Measurements from ENCODE around the gene CLEC4A. TPM values are rescaled to one million over a fixed set of nuclear protein-coding genes. Genes with fewer than 3 reads are reported as not detected.
"Not testable (repeated sequence)": the region's sequence is repeated elsewhere in the genome, so short reads cannot be mapped to it uniquely, and the experiment has no call there.

CLEC4A gene
- total and polyA plus RNA-seq, 12 donors = 0.24 to 8.4 (median 1.8) TPM; not detected in 1

DNA sequence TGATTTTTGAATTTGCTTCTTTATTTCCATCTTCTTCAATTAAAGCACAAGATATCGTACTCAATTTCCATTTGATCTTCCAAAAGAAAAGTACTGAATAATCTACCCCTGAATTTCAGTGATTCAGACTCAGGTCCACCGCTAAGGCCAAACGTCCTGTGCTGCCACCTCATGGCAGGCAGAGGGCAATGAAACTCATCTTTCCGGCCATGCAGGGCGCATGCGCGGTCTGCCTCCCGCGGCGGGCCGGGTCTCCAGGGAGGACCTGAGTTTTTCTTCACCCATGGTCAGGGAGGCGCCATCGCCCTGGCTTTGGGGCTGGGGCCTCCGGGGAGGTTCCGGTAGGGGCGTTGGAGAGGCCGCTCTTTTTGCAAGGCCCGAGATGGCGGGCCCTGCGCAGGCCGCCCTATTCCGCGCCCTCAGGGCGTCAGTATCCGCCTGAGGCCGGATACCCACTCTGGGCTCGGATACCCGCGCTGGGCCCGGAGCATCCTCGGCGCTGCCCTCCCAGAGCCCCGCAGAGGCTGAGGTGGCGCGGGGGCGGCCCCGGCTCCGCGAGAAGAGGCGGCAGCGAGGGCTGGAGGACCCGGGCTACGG lies 56.7 kb downstream of the CLEC4A start:
- intact Hi-C loops (cut with DNase I); H3K4me1 ChIP-seq (replicated peaks in 1 of 2); H3K27me3 ChIP-seq; H3K9me3 ChIP-seq (replicated peaks in 1 of 3); H3K36me3 ChIP-seq (replicated peaks in 1 of 2): not testable (repeated sequence)
- peak; percentile 7 to 70 (median 47) for TF ChIP-seq CTCF (IDR thresholded peaks at IDR 0.05)
- peak; percentile 42 to 84 (median 72) for DNase-seq
- peak overlapping the region in 3 of 4 donors; percentile 68 to 92 (median 68) for H3K4me3 ChIP-seq
- peak overlapping the region in 2 of 5 donors; percentile 60 to 77 for H3K27ac ChIP-seq
- WGBS, 4 donors = 0 to 1% (median 1%) methylated on average over 16 to 41 of the region's 43 CpGs; no CpG with 5 or more reads in 1 of the 4 donors

GRCh38 chr12:8181271-8181670 lies 57.9 kb downstream of the CLEC4A start:
- H3K4me3 ChIP-seq; H3K9me3 ChIP-seq (replicated peaks in 1 of 3); DNase-seq; intact Hi-C loops (cut with DNase I); H3K4me1 ChIP-seq (replicated peaks in 1 of 2); H3K27me3 ChIP-seq; H3K27ac ChIP-seq; H3K36me3 ChIP-seq (replicated peaks in 1 of 2): not testable (repeated sequence)

GRCh38 chr12:8182923-8183322 lies 59.5 kb downstream of the CLEC4A start:
- H3K36me3 ChIP-seq (replicated peaks in 1 of 2); H3K27ac ChIP-seq; H3K4me1 ChIP-seq (replicated peaks in 1 of 2); H3K9me3 ChIP-seq (replicated peaks in 1 of 3); intact Hi-C loops (cut with DNase I); H3K4me3 ChIP-seq; DNase-seq; H3K27me3 ChIP-seq: not testable (repeated sequence)
- 92 to 98% (median 98%) methylated on average over 7 of the region's 7 CpGs for WGBS, 4 donors

GRCh38 chr12:8183346-8183745 lies 59.9 kb downstream of the CLEC4A start:
- DNase-seq; intact Hi-C loops (cut with DNase I); H3K9me3 ChIP-seq (replicated peaks in 1 of 3); H3K27ac ChIP-seq; H3K36me3 ChIP-seq (replicated peaks in 1 of 2); H3K4me1 ChIP-seq (replicated peaks in 1 of 2); H3K4me3 ChIP-seq; H3K27me3 ChIP-seq: not testable (repeated sequence)
- 96 to 100% (median 98%) methylated on average over 4 to 23 of the region's 23 CpGs for WGBS, 4 donors

DNA sequence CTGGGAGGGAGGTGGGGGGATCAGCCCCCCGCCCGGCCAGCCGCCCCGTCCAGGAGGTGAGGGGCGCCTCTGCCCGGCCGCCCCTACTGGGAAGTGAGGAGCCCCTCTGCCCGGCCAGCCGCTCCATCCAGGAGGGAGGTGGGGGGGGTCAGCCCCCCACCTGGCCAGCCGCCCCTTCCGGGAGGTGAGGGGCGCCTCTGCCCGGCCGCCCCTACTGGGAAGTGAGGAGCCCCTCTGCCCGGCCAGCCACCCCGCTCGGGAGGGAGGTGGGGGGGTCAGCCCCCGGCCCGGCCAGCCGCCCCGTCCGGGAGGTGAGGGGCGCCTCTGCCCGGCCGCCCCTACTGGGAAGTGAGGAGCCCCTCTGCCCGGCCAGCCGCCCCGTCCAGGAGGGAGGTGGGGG lies 60.8 kb downstream of the CLEC4A start:
- H3K36me3 ChIP-seq (replicated peaks in 1 of 2); H3K9me3 ChIP-seq (replicated peaks in 1 of 3); DNase-seq; H3K4me1 ChIP-seq (replicated peaks in 1 of 2); intact Hi-C loops (cut with DNase I); H3K4me3 ChIP-seq; H3K27me3 ChIP-seq; H3K27ac ChIP-seq: not testable (repeated sequence)
- WGBS, 4 donors = 94 to 100% methylated on average over 7 to 16 of the region's 28 CpGs; no CpG with 5 or more reads in 2 of the 4 donors

DNA sequence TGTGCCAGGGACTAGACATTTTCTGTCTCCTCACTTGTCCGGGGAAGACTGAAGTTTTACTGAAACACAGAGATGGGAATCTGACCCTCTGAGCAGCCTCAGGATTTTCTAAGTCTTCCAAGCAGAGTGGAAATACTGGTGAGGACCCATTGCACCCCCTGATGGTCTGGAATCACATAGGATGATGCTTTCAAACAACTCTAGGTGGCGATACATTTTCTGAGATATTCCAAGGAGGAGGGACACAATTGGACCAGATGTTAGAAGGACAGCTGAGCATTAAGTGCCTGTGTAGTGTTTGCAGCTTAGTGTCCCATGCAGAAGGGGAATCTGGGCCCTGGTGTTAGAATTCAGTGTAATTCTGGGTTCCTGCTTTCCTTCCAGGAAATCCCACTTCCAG lies 64.7 kb downstream of the CLEC4A start:
- H3K9me3 ChIP-seq (replicated peaks in 1 of 3); H3K27me3 ChIP-seq; H3K4me3 ChIP-seq; intact Hi-C loops (cut with DNase I); H3K27ac ChIP-seq; H3K4me1 ChIP-seq (replicated peaks in 1 of 2); H3K36me3 ChIP-seq (replicated peaks in 1 of 2); DNase-seq: not testable (repeated sequence)
- 69 to 86% (median 85%) methylated on average over 2 of the region's 2 CpGs for WGBS, 4 donors

Other genes starting within 250 kb of the CLEC4A start
- gene SLC2A3, start 187.4 kb upstream of the CLEC4A start, total RNA-seq = 10 to 100 TPM in 8 of 9 donors, 1 to 10 TPM in 1; 8.8 to 52.4 (median 28.4) TPM
- gene SLC2A3, start 187.4 kb upstream of the CLEC4A start, polyA plus RNA-seq = 10 to 100 TPM in 1 of 3 donors, 1 to 10 TPM in 2; 7.2 to 19.5 (median 8.2) TPM
- 10 to 100 TPM in 7 of 9 donors, 1 to 10 TPM in 2; 8.6 to 20.8 (median 14.4) TPM for gene FOXJ2, start 90.9 kb upstream of the CLEC4A start, total RNA-seq
- gene FOXJ2, start 90.9 kb upstream of the CLEC4A start, polyA plus RNA-seq = 10 to 100 TPM in 2 of 3 donors, 1 to 10 TPM in 1; 7.1 to 13.8 (median 11.7) TPM
- gene C3AR1, start 57.3 kb upstream of the CLEC4A start, total RNA-seq = 10 to 100 TPM in 7 of 9 donors, 1 to 10 TPM in 2; 3.3 to 40.3 (median 25.9) TPM
- gene C3AR1, start 57.3 kb upstream of the CLEC4A start, polyA plus RNA-seq = 10 to 100 TPM in 1 of 3 donors, 1 to 10 TPM in 2; 5.9 to 15.7 (median 9.3) TPM
- gene NECAP1, start 41.3 kb upstream of the CLEC4A start, total RNA-seq = 10 to 100 TPM; 24.4 to 99.9 (median 56.6) TPM
- gene NECAP1, start 41.3 kb upstream of the CLEC4A start, polyA plus RNA-seq = 10 to 100 TPM; 13.5 to 81.1 (median 22.3) TPM
- not detected for gene ZNF705A, start 33.4 kb downstream of the CLEC4A start, total RNA-seq
- not detected for gene ZNF705A, start 33.4 kb downstream of the CLEC4A start, polyA plus RNA-seq
- under 1 TPM in 8 of 9 donors, not detected in 1; 0.28 to 0.68 (median 0.47) TPM for gene FAM90A1, start 104.0 kb downstream of the CLEC4A start, total RNA-seq
- under 1 TPM; 0.30 to 0.48 (median 0.33) TPM for gene FAM90A1, start 104.0 kb downstream of the CLEC4A start, polyA plus RNA-seq